Measurements from ENCODE around the gene CACNA2D4. TPM values are rescaled to one million over a fixed set of nuclear protein-coding genes. Genes with fewer than 3 reads are reported as not detected.

CACNA2D4 gene
- total RNA-seq, 1 experiment from 2014 or later: not detected

DNA sequence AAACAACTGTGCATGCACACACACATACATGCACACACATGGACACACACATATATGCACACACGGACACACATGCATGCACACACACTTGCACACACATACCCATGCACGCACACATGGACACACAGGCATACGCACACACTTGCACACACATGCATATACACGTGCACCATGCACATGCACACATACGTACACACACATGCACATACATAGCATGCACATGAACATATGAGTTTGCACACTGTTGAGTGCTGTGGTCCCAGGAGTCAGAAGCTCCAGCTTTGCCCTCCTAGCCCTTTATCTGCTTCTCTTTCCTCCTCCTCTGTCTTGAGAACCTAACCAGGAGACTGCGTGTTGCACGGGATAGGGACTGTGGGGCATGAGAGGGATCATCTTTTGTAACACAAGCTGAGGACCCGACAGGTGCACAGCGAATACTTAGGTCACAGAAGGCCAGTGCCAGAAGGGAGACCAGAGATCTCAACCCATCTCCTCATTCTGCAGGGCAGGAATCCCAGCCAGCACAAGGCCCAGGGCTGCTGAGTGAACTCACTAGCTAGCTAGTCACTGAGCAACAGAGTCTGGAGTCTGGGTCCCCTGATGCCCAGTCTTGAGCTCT lies 101.6 kb downstream of the CACNA2D4 start:
- in situ Hi-C loops (cut with HindIII; ENCODE audit: low pct_unique_long_range_greater_than_20kb, low sequenced_read_pairs): no loop called here
- no peak for DNase-seq (ENCODE audit: low read depth)

- no peak for DNase-seq (ENCODE audit: low read depth)
- in situ Hi-C loops (cut with HindIII; ENCODE audit: low pct_unique_long_range_greater_than_20kb, low sequenced_read_pairs): no loop called here
Measured at GRCh38 chr12:1815814-1816729, 102.4 kb downstream of the CACNA2D4 start.

DNA sequence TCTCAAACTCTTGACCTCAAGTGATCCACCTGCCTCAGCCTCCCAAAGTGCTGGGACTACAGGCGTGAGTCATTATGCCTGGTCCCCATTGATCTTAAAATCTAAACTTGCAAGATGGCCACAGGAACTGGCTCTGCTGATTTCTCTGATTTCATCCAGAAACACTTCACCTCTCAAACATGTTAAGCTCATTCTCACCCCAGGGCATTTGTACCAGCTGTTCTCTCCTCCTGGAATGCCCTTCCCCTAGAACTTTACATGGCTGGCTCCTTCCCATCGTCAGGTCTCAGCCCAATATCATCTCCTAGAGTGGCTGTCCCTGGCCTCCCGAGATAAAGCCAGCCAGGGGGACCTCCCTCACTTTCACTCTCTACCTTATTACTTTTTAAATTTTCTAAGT lies 103.3 kb downstream of the CACNA2D4 start:
- in situ Hi-C loops (cut with HindIII; ENCODE audit: low pct_unique_long_range_greater_than_20kb, low sequenced_read_pairs): no loop called here
- no peak for DNase-seq (ENCODE audit: low read depth)

DNA sequence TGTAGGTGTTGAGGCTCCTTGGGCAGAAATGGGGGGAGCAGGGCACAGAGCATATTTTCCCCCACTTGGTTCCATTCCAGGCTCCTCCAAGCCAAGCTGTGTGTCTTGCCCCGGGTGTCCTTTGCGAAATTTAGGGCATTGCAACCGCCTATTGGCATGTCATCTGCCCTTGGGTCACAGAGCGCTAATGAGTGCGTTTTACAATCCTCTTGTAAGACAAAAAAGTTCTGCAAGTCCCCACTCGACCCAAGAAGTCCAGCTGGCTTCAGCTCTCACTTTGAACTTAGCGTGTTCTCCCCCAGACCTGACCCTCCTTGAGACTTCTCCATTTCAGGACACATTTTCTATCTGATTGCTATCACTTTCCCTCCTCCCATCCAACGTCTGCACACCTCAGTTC lies 104.2 kb downstream of the CACNA2D4 start:
- in situ Hi-C loops (cut with HindIII; ENCODE audit: low pct_unique_long_range_greater_than_20kb, low sequenced_read_pairs): no loop called here
- no peak for DNase-seq (ENCODE audit: low read depth)

GRCh38 chr12:1812650-1813302 lies 105.7 kb downstream of the CACNA2D4 start:
- DNase-seq (ENCODE audit: low read depth): no peak
- in situ Hi-C loops (cut with HindIII; ENCODE audit: low pct_unique_long_range_greater_than_20kb, low sequenced_read_pairs): no loop called here

DNA sequence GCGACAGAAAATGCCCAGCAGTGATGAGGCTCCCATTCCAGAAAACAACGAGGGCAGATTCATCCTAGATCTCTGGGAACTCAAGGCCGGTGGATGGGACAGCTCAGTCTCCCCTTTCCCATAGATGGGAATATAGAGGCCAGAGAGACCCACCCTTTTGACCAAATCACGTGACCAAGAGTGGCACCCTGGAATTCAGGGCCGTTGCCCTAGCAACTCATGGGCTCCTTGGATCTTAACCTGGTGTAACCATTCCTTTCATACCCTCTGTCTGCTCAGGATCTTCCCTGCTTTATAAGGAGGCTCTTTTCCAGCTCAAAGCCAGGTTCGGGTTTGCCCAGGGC lies 106.5 kb downstream of the CACNA2D4 start:
- in situ Hi-C loops (cut with HindIII; ENCODE audit: low pct_unique_long_range_greater_than_20kb, low sequenced_read_pairs): no loop called here
- DNase-seq (ENCODE audit: low read depth): no peak

DNA sequence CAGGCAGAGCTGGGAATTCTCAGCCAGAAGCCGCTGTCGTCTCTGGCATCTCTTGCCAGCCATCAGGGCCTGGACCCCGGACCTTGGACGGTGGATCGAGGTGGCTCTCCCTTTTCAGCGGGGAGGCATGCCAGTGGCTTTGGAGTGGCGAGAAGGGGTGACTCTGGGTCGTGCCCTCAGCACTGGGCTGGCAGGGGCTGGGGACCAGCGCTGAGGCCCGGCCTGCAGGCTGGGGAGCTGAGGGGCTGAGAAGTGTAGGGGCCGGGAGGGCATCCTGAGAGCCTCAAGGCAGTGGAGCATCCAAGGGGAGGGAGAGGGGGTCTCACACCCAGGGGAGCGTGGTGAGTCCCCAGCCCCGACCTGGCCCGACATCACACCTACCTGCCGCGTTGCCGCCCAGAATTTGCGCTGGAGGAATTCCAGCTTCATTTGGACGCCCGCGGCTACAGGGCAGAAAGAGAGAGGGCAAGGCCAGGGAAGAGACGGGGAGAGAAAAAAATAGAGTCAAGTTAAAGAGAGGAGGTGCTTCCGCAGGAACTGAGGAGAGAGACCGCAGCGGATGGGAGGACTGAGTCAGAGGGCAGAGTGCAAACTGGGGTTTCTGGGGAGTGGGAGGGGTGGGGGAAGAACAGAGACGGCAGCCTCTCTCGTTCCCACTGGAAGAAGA lies 107.0 kb downstream of the CACNA2D4 start:
- no peak for DNase-seq (ENCODE audit: low read depth)

DNA sequence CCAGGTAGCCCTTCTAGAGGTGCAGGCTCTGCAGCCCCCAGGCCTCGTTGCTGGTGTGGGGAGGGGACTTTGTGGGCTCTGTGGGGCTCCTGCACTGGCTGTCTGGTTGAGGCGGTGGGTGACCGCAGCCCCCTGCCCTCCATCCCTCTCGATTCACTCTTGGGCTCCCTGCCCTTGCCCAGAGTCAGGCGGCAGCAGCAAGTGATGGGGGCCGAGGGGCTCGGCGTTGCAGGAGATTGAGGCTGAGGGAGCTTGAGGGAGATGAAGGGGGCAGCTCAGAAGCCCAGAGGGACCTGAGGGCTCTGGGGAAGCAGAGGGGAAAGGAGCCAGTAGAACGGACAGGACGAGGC lies 107.5 kb downstream of the CACNA2D4 start:
- DNase-seq (ENCODE audit: low read depth): no peak
- in situ Hi-C loops (cut with HindIII; ENCODE audit: low pct_unique_long_range_greater_than_20kb, low sequenced_read_pairs): no loop called here

More for the DNA sequence above, 107.0 kb downstream of the CACNA2D4 start:
- in situ Hi-C loops (cut with HindIII; ENCODE audit: low pct_unique_long_range_greater_than_20kb, low sequenced_read_pairs): no loop called here

DNA sequence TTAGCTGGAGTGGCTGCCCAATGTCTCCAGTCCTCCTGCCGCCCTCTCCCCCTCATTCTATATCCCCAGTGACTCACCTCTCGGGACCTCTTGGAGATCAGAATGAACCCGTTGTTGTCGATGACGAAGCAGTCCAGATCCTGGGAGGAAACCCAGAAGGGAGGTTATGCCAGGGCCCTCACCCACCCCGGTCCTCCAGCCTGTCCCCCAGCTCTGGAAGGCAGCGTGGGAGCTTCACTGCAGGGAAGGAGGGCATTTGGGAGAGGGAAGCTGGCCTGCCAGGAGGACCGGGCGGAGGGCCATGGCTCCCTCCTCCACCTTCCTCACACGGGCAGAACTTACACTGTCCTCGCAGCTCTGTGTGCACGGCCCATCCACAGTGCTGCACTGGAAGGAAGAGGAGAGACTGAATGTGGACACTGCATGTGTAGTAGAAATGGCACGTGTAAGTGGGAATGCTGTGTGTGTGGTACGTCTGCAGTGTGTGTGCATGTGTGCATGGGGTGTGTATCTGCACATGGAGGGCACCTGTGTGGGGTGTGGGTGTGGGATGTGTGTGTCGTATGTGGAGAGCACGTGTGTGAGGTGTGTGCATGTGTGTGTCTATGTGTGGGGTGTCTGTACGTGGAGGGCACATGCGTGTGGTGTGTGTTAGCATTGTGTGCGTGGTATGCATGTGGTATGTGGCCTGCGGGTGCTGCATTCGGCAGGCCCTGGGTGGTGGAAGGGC lies 108.1 kb downstream of the CACNA2D4 start:
- in situ Hi-C loops (cut with HindIII; ENCODE audit: low pct_unique_long_range_greater_than_20kb, low sequenced_read_pairs): no loop called here
- DNase-seq (ENCODE audit: low read depth): no peak

GRCh38 chr12:1809591-1810190 lies 108.8 kb downstream of the CACNA2D4 start:
- no peak for DNase-seq (ENCODE audit: low read depth)
- in situ Hi-C loops (cut with HindIII; ENCODE audit: low pct_unique_long_range_greater_than_20kb, low sequenced_read_pairs): no loop called here

GRCh38 chr12:1808798-1809480 lies 109.5 kb downstream of the CACNA2D4 start:
- DNase-seq (ENCODE audit: low read depth): no peak
- in situ Hi-C loops (cut with HindIII; ENCODE audit: low pct_unique_long_range_greater_than_20kb, low sequenced_read_pairs): no loop called here

DNA sequence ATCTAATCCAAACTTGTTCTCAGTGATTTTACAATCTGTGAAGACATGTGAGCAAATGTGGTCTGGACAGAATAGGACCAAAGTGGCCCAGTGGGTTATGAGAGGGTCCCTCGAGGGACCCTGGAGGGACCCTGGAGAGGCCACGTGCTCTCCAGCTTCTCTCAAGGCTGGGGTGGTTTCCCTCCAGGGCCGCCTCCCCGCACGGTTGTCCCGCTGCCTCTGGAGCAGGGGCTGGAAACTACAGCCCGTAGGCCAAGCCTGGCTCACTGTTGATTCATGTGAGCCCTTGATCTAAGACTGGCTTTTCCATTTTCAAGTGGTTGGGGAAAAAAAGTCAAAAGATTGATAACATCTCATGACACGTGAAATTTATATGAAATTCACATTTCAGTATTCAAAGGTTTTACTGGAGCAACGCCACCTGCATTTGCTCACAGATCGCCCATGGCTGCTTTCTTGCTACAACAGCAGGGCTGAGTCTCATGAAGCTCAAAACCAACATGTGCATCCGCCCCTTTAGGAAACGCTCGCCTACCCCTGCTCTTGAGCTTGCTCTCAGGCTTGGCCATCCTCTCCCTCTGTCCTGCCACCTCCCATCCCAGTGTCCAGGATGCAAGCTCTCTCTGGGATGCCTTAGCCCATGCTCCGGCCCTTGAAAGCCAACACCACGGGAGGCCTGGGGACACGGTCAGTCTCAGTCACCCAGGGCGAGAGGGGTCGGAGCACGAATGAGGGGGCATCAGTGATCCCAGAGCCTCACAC lies 110.2 kb downstream of the CACNA2D4 start:
- no peak for DNase-seq (ENCODE audit: low read depth)
- in situ Hi-C loops (cut with HindIII; ENCODE audit: low pct_unique_long_range_greater_than_20kb, low sequenced_read_pairs): no loop called here

GRCh38 chr12:1807087-1807860 lies 111.2 kb downstream of the CACNA2D4 start:
- in situ Hi-C loops (cut with HindIII; ENCODE audit: low pct_unique_long_range_greater_than_20kb, low sequenced_read_pairs): no loop called here
- DNase-seq (ENCODE audit: low read depth): no peak

DNA sequence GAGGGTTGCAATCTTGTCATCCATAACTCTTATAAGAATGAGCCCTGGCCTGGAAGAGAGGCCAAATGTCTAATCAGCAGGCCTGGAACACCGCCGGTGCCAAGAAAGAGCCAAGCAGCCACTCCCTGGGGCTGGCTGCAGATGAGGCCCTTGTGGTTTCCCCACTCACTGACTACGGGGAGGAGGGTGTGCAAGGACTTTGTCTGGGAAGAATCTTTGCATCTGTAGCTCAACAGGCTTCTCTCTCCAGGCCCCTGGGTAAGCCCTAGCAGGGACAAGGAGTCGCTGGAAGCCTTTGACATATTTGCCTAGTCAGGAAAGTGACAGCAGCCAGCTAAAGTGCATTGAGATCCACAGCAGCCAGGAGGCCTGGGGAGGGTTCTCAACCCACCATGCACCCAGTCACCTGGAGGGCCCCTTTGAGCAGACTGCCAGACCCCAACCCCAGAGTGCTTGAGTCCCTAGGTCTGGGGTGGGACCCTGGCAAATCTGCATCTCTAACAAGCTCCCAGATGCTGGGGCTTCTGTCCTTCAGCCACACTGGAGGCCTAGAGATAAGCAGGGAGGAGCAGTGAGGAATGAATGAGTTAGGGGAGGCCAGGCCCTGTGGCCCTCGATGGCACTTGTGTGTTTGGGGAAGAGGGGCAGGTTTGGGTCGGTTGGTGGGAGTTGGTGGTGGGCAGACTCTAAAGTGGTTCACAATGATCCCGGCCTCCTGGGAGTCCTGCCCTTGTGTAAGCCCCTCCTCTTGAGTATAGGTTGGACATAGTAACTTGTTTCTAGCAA lies 112.0 kb downstream of the CACNA2D4 start:
- no peak for DNase-seq (ENCODE audit: low read depth)
- in situ Hi-C loops (cut with HindIII; ENCODE audit: low pct_unique_long_range_greater_than_20kb, low sequenced_read_pairs): no loop called here

DNA sequence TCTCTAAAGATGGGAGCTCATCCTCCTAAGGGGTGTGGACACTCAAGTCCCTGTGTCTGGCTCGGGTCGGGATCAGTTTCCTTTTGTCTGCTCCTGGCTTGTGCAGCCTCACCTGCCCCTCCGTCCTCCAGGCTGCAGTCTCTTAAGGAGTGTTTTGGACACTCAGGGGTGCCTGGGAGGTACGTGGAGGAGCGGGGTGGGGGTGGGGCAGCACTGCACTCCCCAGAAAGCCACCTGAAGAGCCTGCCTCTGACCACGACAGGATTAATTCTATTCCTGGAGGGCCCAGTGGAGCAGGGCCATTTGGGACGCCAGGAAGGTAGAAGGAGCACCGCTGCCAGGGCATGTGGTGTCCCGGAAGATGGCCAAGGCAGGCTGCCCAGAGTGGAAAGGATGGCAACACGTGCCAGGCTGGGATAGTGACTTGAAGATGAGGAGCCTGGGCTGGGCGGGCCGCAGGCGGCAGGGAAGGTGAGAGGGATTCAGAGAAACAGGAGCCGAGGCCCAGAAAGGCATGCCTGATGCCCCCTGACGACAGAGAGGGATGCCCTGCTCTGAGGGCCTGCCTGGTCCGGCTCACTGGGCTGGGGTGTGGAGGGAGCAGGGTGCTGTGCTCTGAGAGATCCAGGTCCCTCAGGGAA lies 112.9 kb downstream of the CACNA2D4 start:
- in situ Hi-C loops (cut with HindIII; ENCODE audit: low pct_unique_long_range_greater_than_20kb, low sequenced_read_pairs): no loop called here
- no peak for DNase-seq (ENCODE audit: low read depth)

Data from Caki2 (cell line).